KMS-11 (cell line): ENCODE measurements around the gene TTC39C.

Experiments
- H2AFZ ChIP-seq: fragments of 200-600 bp; sonication (generic); 2 replicates; pipeline ENCODE4 v1.6.1; 2016; ENCODE audit warnings: antibody characterized with exemption, mixed run types, low read depth
- H3K27ac ChIP-seq: fragments of 200-600 bp; sonication (generic); 2 replicates; pipeline ENCODE4 v1.6.1; 2016; ENCODE audit warnings: mild to moderate bottlenecking, mixed run types
- H3K27me3 ChIP-seq: fragments of 200-600 bp; sonication (generic); 2 replicates; pipeline ENCODE4 v1.6.1; 2017; ENCODE audit warnings: mild to moderate bottlenecking, low read depth, mixed run types, moderate library complexity; ENCODE audit not compliant: insufficient read depth
- H3K36me3 ChIP-seq: fragments of 200-600 bp; sonication (generic); 2 replicates; pipeline ENCODE4 v1.6.1; 2017; ENCODE audit warnings: mild to moderate bottlenecking, mixed run types; ENCODE audit not compliant: insufficient read depth
- H3K4me1 ChIP-seq: fragments of 200-600 bp; sonication (generic); 2 replicates; pipeline ENCODE4 v1.6.1; 2016; ENCODE audit warnings: mild to moderate bottlenecking, low read depth, mixed run types; ENCODE audit not compliant: poor library complexity, severe bottlenecking
- H3K4me2 ChIP-seq: fragments of 200-600 bp; sonication (generic); 2 replicates; pipeline ENCODE4 v1.7.0; 2016; ENCODE audit warnings: mild to moderate bottlenecking, mixed run types
- H3K4me3 ChIP-seq: fragments of 200-600 bp; sonication (generic); IDR thresholded peaks from 2 replicates; pipeline ENCODE4 v1.6.1; 2017; ENCODE audit warnings: low read depth, low read length, mixed read lengths; ENCODE audit not compliant: insufficient read depth
- H3K79me2 ChIP-seq: fragments of 200-600 bp; sonication (generic); 2 replicates; pipeline ENCODE4 v1.6.1; 2016; ENCODE audit warnings: low read depth, mixed run types; ENCODE audit not compliant: insufficient read depth
- H3K9ac ChIP-seq: fragments of 200-600 bp; sonication (generic); 2 replicates; pipeline ENCODE4 v1.6.1; 2016; ENCODE audit warnings: mild to moderate bottlenecking, mixed run types
- H4K20me1 ChIP-seq: fragments of 200-600 bp; sonication (generic); 2 replicates; pipeline ENCODE4 v1.6.1; 2016; ENCODE audit warnings: mild to moderate bottlenecking, mixed run types; ENCODE audit not compliant: insufficient read depth
- CTCF ChIP-seq: fragments of 200-600 bp; sonication (generic); conservative IDR thresholded peaks from 2 replicates; pipeline ENCODE4 v1.6.1; 2017; ENCODE audit warnings: low read depth, mild to moderate bottlenecking, antibody characterized with exemption, low read length, moderate library complexity, mixed read lengths

Gene TTC39C

GRCh38 chr18:24157855-24158254 lies 143.3 kb downstream of the TTC39C start:
- H2AFZ ChIP-seq = no peak overlapping the region
- H3K36me3 ChIP-seq = no peaks in the 10 kb centered on the region
- H3K4me2 ChIP-seq = no peak overlapping the region
- H3K27ac ChIP-seq = no peak overlapping the region
- TF ChIP-seq CTCF = no peak
- H3K79me2 ChIP-seq = no peaks in the 10 kb centered on the region
- no peaks in the 10 kb centered on the region for H4K20me1 ChIP-seq
- no peaks in the 10 kb centered on the region for H3K27me3 ChIP-seq
- H3K9ac ChIP-seq = no peak overlapping the region
- no peak overlapping the region for H3K4me3 ChIP-seq
- peaks cover 12% of the 10 kb centered on the region for H3K4me1 ChIP-seq

- Histone ChIP-seq H2AFZ (no peak overlapping the region), H3K27me3 (no peaks in the 10 kb centered on the region), H3K9ac (no peak overlapping the region), H3K4me2 (no peak overlapping the region; the same call in 1 of the 2 replicates), H3K36me3 (no peaks in the 10 kb centered on the region), H3K4me1 (peaks cover 12% of the 10 kb centered on the region), H3K27ac (no peak overlapping the region), H4K20me1 (no peaks in the 10 kb centered on the region), H3K79me2 (no peaks in the 10 kb centered on the region), H3K4me3 (no peak overlapping the region)
- TF ChIP-seq CTCF = no peak
Measured at GRCh38 chr18:24160086-24160485, 145.5 kb downstream of the TTC39C start.

- Histone ChIP-seq H2AFZ (no peak overlapping the region), H3K27ac (no peak overlapping the region), H3K27me3 (no peaks in the 10 kb centered on the region), H4K20me1 (no peaks in the 10 kb centered on the region), H3K4me3 (no peak overlapping the region), H3K9ac (no peak overlapping the region), H3K79me2 (no peaks in the 10 kb centered on the region), H3K4me2 (no peak overlapping the region), H3K36me3 (no peaks in the 10 kb centered on the region), H3K4me1 (peaks cover 12% of the 10 kb centered on the region)
- no peak for TF ChIP-seq CTCF
Measured at GRCh38 chr18:24161304-24161703, 146.8 kb downstream of the TTC39C start.

GRCh38 chr18:24168496-24168895 lies 153.9 kb downstream of the TTC39C start:
- H3K4me1 ChIP-seq = no peaks in the 10 kb centered on the region
- no peak overlapping the region for H3K9ac ChIP-seq
- H3K27me3 ChIP-seq = no peaks in the 10 kb centered on the region
- no peaks in the 10 kb centered on the region for H3K79me2 ChIP-seq
- TF ChIP-seq CTCF = no peak
- H2AFZ ChIP-seq = no peak overlapping the region
- H4K20me1 ChIP-seq = no peaks in the 10 kb centered on the region
- no peak overlapping the region for H3K4me3 ChIP-seq
- H3K4me2 ChIP-seq = no peak overlapping the region
- H3K36me3 ChIP-seq = no peaks in the 10 kb centered on the region
- no peak overlapping the region for H3K27ac ChIP-seq
